GM23338 (cell line): ENCODE data around the gene HHEX. TPM values are rescaled to one million over a fixed set of nuclear protein-coding genes. Genes with fewer than 3 reads are reported as not detected.
A peak's percentile ranks its signal among the peaks of the same experiment; 100 is the strongest.

Experiments used
- ATAC-seq: fragments of 200-7000 bp; cut with Tn5 transposase; 3 replicates; pipeline ENCODE4 v1.9.1; 2020
- DNase-seq: peaks from one replicate; pipeline ENCODE4 v3.0.0-alpha.2; 2015; ENCODE audit warnings: low spot score
- H2AFZ ChIP-seq: fragments of 200-600 bp; sonication (generic); 2 replicates; pipeline ENCODE4 v1.8.0; 2016; ENCODE audit warnings: antibody characterized with exemption, mild to moderate bottlenecking, moderate library complexity
- H3F3A ChIP-seq: fragments of 200-600 bp; sonication (generic); replicated peaks from 2 replicates; pipeline ENCODE4 v1.8.0; 2017; ENCODE audit warnings: antibody characterized with exemption, mixed run types, low read depth
- H3K27ac ChIP-seq: fragments of 200-600 bp; sonication (generic); 2 replicates; pipeline ENCODE4 v1.6.1; 2016; ENCODE audit warnings: low read depth
- H3K27me3 ChIP-seq: fragments of 200-600 bp; sonication (generic); 2 replicates; pipeline ENCODE4 v1.8.0; 2016; ENCODE audit warnings: mild to moderate bottlenecking, mixed run types, moderate library complexity; ENCODE audit not compliant: insufficient read depth
- H3K36me3 ChIP-seq: fragments of 200-600 bp; sonication (generic); 2 replicates; pipeline ENCODE4 v1.8.0; 2016; ENCODE audit warnings: mild to moderate bottlenecking; ENCODE audit not compliant: insufficient read depth
- H3K4me1 ChIP-seq: fragments of 200-600 bp; sonication (generic); 2 replicates; pipeline ENCODE4 v1.8.0; 2016; ENCODE audit warnings: mild to moderate bottlenecking, moderate library complexity; ENCODE audit not compliant: insufficient read depth
- H3K4me2 ChIP-seq: fragments of 200-600 bp; sonication (generic); 2 replicates; pipeline ENCODE4 v1.7.1; 2017; ENCODE audit warnings: mixed run types
- H3K4me3 ChIP-seq: fragments of 200-600 bp; sonication (generic); 2 replicates; pipeline ENCODE4 v1.6.1; 2016; ENCODE audit warnings: mixed run types
- H3K79me2 ChIP-seq: fragments of 200-600 bp; sonication (generic); replicated peaks from 2 replicates; pipeline ENCODE4 v1.8.0; 2017; ENCODE audit warnings: mild to moderate bottlenecking; ENCODE audit not compliant: insufficient read depth
- H3K9me2 ChIP-seq: fragments of 200-600 bp; sonication (generic); 2 replicates; pipeline ENCODE4 v1.8.0; 2017; ENCODE audit not compliant: insufficient read depth
- H4K20me1 ChIP-seq: fragments of 200-600 bp; sonication (generic); replicated peaks from 2 replicates; pipeline ENCODE4 v1.8.0; 2017; ENCODE audit warnings: mild to moderate bottlenecking; ENCODE audit not compliant: insufficient read depth
- H3K27ac Mint-ChIP-seq: 2 replicates; pipeline ENCODE4 v1.8.0; 2020; ENCODE audit warnings: inconsistent platforms, mild to moderate bottlenecking, moderate library complexity, mixed read lengths
- H3K27me3 Mint-ChIP-seq: 3 replicates; pipeline ENCODE4 v1.8.0; 2022; ENCODE audit warnings: low read depth, mild to moderate bottlenecking, moderate library complexity, mixed read lengths, inconsistent platforms; ENCODE audit not compliant: insufficient read depth, poor library complexity
- H3K36me3 Mint-ChIP-seq: 3 replicates; pipeline ENCODE4 v1.8.0; 2021; ENCODE audit warnings: low read depth, mild to moderate bottlenecking, inconsistent platforms, moderate library complexity, mixed read lengths
- H3K4me1 Mint-ChIP-seq: 3 replicates; pipeline ENCODE4 v1.8.0; 2020; ENCODE audit warnings: mild to moderate bottlenecking, inconsistent platforms, mixed read lengths
- H3K4me3 Mint-ChIP-seq: 3 replicates; pipeline ENCODE4 v1.8.0; 2021; ENCODE audit warnings: moderate library complexity, mild to moderate bottlenecking, inconsistent platforms, mixed read lengths
- H3K9me3 Mint-ChIP-seq: 3 replicates; pipeline ENCODE4 v1.8.0; 2020; ENCODE audit warnings: moderate library complexity, mild to moderate bottlenecking, inconsistent platforms, mixed read lengths
- CREB1 ChIP-seq: fragments of 250-450 bp; sonication (Bioruptor Pico); IDR thresholded peaks from 2 replicates; pipeline ENCODE4 v1.5.0; 2020; ENCODE audit warnings: low read depth, mild to moderate bottlenecking, moderate library complexity
- CTCF ChIP-seq, 2 experiments: fragments of 200-600 bp in 1 of 2; sonication (generic) in 1 of 2; conservative IDR thresholded peaks; 2 replicates each; pipeline versions ENCODE4 v1.5.1 to v1.6.1; 2016 to 2017; ENCODE audit warnings: antibody characterized with exemption in 2 of 2, low read depth in 2 of 2, mild to moderate bottlenecking in 2 of 2, moderate library complexity in 1 of 2
- EZH2 ChIP-seq: fragments of 200-600 bp; sonication (generic); IDR thresholded peaks from one replicate; pipeline ENCODE4 v1.8.0; 2017; ENCODE audit warnings: antibody characterized with exemption, mild to moderate bottlenecking, low read depth; ENCODE audit not compliant: unreplicated experiment
- EZH2phosphoT487 ChIP-seq: fragments of 200-600 bp; sonication (generic); IDR thresholded peaks from one replicate; pipeline ENCODE4 v1.8.1; 2018; ENCODE audit warnings: antibody characterized with exemption; ENCODE audit not compliant: unreplicated experiment
- ZNF114 ChIP-seq: fragments of 250-450 bp; sonication (Bioruptor Pico); IDR thresholded peaks from 2 replicates; pipeline ENCODE4 v1.5.0; 2020; ENCODE audit warnings: mild to moderate bottlenecking, moderate library complexity
- ZNF331 ChIP-seq: fragments of 250-450 bp; sonication (Bioruptor Pico); IDR thresholded peaks from 2 replicates; pipeline ENCODE4 v1.5.0; 2020; ENCODE audit warnings: low read depth, mild to moderate bottlenecking, moderate library complexity
- polyA plus RNA-seq: library from polyadenylated mRNA; unstranded; fragments of >200 nt; fragmentation: Nextera tagmentation; extraction: Ambion mirVana; gene quantifications from 2 replicates; pipeline ENCODE4 v1.2.1, GENCODE V29; 2016
- total RNA-seq: library from RNA; depleted of rRNA; stranded (reverse); fragments of >200 nt; shearing (Covaris generic); gene quantifications from 2 replicates; pipeline ENCODE4 v1.2.3, GENCODE V29; 2014

HHEX gene
- total and polyA plus RNA-seq, 2 experiments from 2014 or later, result 0.59 to 2.0 TPM

GRCh38 chr10:92696606-92697383 lies 7.0 kb downstream of the HHEX start:
- no peak overlapping the region for H2AFZ ChIP-seq
- H3F3A ChIP-seq, result peaks cover 31% of the 10 kb centered on the region
- H3K4me1 Mint-ChIP-seq, result peaks cover 44% of the 10 kb centered on the region

GRCh38 chr10:92697663-92698511 lies 8.1 kb downstream of the HHEX start:
- Mint-ChIP-seq H3K9me3 (no peaks in the 10 kb centered on the region), H3K4me3 (no peak overlapping the region), H3K36me3 (no peaks in the 10 kb centered on the region), H3K4me1 (peaks cover 36% of the 10 kb centered on the region), H3K27me3 (peaks cover 69% of the 10 kb centered on the region), H3K27ac (no peak overlapping the region)
- Histone ChIP-seq H3K79me2 (no peaks in the 10 kb centered on the region), H3K4me3 (no peak overlapping the region), H3K27me3 (peaks cover 94% of the 10 kb centered on the region), H3K36me3 (no peaks in the 10 kb centered on the region), H3K4me2 (no peak overlapping the region), H2AFZ (no peak overlapping the region), H3K4me1 (peaks cover 47% of the 10 kb centered on the region), H4K20me1 (peaks cover 5% of the 10 kb centered on the region; the same call in 1 of the 2 replicates), H3F3A (peaks cover 21% of the 10 kb centered on the region), H3K9me2 (no peaks in the 10 kb centered on the region), H3K27ac (no peak overlapping the region)
- ATAC-seq, result no peak
- no peak for DNase-seq
- TF ChIP-seq CREB1 (CRISPR knock-in tag) (no peak), ZNF331 (CRISPR knock-in tag) (no peak), EZH2 (peak; percentile 13)

More at GRCh38 chr10:92696606-92697383, 7.0 kb downstream of the HHEX start:
- H3K4me2 ChIP-seq, result peak overlapping the region; percentile 80
- Mint-ChIP-seq H3K9me3 (no peaks in the 10 kb centered on the region), H3K27me3 (peaks cover 80% of the 10 kb centered on the region), H3K4me3 (peak overlapping the region; percentile 75), H3K36me3 (no peaks in the 10 kb centered on the region), H3K27ac (no peak overlapping the region)
- no peaks in the 10 kb centered on the region for H3K36me3 ChIP-seq
- DNase-seq (peak; percentile 36), ATAC-seq (peak; percentile 5)
- H3K9me2 ChIP-seq, result no peaks in the 10 kb centered on the region
- H3K27me3 ChIP-seq, result peaks cover 100% of the 10 kb centered on the region
- no peak overlapping the region for H3K27ac ChIP-seq
- peaks cover 5% of the 10 kb centered on the region; the same call in 1 of the 2 replicates for H4K20me1 ChIP-seq
- TF ChIP-seq CREB1 (CRISPR knock-in tag), result no peak
- peak in 1 of 2 experiments; percentile 11; a peak in 1 of 4 replicates for TF ChIP-seq CTCF (conservative IDR thresholded peaks at IDR 0.05; ENCODE audit: low read depth in 2 of 2)
- H3K4me3 ChIP-seq, result peak overlapping the region; percentile 55
- peaks cover 50% of the 10 kb centered on the region for H3K4me1 ChIP-seq
- H3K79me2 ChIP-seq, result no peaks in the 10 kb centered on the region

GRCh38 chr10:92699193-92699517 lies 9.4 kb downstream of the HHEX start:
- H2AFZ ChIP-seq, result peak overlapping the region; percentile 64
- no peaks in the 10 kb centered on the region for H3K79me2 ChIP-seq
- Mint-ChIP-seq H3K27ac (no peak overlapping the region), H3K4me3 (peak overlapping the region; percentile 70), H3K4me1 (peaks cover 27% of the 10 kb centered on the region), H3K36me3 (no peaks in the 10 kb centered on the region), H3K9me3 (no peaks in the 10 kb centered on the region), H3K27me3 (peaks cover 56% of the 10 kb centered on the region)
- ATAC-seq (peak; percentile 34), DNase-seq (peak; percentile 35)
- peak overlapping the region; percentile 59 for H3K4me3 ChIP-seq
- H3K27ac ChIP-seq, result no peak overlapping the region
- peaks cover 9% of the 10 kb centered on the region; the same call in 1 of the 2 replicates for H3F3A ChIP-seq
- no peaks in the 10 kb centered on the region for H3K9me2 ChIP-seq
- peak overlapping the region; percentile 80 for H3K4me2 ChIP-seq
- peaks cover 81% of the 10 kb centered on the region for H3K27me3 ChIP-seq
- no peaks in the 10 kb centered on the region for H3K36me3 ChIP-seq
- TF ChIP-seq ZNF114 (CRISPR knock-in tag), result no peak
- no peak for TF ChIP-seq EZH2phosphoT487
- TF ChIP-seq CTCF (conservative IDR thresholded peaks at IDR 0.05; ENCODE audit: low read depth in 2 of 2), result no peak
- no peak for TF ChIP-seq CREB1 (CRISPR knock-in tag)
- peaks cover 34% of the 10 kb centered on the region for H3K4me1 ChIP-seq
- H4K20me1 ChIP-seq, result no peaks in the 10 kb centered on the region; the same call in 1 of the 2 replicates
